WI38 (cell line): Measurements from ENCODE around the gene KCNMB1.

Source experiments
- H3K4me3 ChIP-seq: 2 replicates; pipeline ENCODE4 v1.5.1; 2011; ENCODE audit warnings: low read depth, mild to moderate bottlenecking, control low read depth, low read length
- TF ChIP-seq, protein P1 (sequence below): IDR thresholded peaks from 2 replicates; pipeline ENCODE4 v1.5.1; 2012; ENCODE audit warnings: low read depth, mild to moderate bottlenecking, control low read depth, low read length

Gene KCNMB1

DNA sequence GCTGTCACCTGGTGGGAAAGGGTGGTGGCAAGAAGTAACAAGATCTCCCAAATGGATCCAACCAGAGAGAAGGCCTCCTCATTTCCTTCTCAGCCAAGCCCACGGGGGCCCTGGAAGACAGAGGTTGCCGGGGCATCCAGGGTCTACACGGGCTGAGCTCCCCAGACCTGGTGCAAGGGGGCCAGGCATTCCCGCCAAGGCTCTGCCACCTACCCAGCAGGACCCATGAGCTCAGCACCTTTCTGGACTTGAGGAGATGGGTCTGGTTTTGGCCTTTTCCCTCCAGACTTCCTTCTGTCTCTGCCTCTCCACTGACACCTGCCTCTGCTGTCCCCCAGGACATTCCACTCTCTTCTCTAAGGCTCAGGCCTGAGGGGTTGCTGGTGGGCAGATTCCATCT, 42.4 kb upstream of the KCNMB1 start:
- TF ChIP-seq, protein P1, sequence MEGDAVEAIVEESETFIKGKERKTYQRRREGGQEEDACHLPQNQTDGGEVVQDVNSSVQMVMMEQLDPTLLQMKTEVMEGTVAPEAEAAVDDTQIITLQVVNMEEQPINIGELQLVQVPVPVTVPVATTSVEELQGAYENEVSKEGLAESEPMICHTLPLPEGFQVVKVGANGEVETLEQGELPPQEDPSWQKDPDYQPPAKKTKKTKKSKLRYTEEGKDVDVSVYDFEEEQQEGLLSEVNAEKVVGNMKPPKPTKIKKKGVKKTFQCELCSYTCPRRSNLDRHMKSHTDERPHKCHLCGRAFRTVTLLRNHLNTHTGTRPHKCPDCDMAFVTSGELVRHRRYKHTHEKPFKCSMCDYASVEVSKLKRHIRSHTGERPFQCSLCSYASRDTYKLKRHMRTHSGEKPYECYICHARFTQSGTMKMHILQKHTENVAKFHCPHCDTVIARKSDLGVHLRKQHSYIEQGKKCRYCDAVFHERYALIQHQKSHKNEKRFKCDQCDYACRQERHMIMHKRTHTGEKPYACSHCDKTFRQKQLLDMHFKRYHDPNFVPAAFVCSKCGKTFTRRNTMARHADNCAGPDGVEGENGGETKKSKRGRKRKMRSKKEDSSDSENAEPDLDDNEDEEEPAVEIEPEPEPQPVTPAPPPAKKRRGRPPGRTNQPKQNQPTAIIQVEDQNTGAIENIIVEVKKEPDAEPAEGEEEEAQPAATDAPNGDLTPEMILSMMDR: no peak
- no peak overlapping the region for H3K4me3 ChIP-seq

DNA sequence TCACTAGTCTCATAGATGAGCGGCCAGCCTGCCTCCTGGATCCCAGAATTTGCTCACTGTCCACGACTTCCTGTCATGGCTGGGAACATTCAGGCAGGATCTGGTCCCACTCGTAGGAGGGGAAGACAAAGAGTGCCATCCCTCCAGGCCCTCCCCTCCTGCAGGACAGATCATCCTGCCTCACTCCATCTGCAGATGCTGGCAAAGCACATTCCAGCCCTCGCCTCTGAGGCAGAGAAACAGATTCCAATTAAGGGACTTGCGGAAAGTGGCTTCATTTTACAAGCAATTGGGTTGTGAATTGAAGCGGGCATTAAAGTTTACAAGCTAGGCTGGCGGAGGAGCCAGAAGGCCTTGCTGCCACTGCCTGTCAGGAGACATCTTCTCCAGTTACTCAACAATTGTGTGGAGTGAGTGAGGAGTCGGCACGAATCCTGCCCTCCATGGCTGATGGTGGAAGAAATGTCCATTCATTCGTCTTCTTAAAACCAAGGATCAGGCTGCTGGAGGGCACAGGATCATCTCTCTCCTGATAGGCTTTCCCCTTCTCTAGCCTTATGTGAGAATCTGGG, 41.8 kb upstream of the KCNMB1 start:
- H3K4me3 ChIP-seq: no peak overlapping the region
- TF ChIP-seq, protein P1: no peak

DNA sequence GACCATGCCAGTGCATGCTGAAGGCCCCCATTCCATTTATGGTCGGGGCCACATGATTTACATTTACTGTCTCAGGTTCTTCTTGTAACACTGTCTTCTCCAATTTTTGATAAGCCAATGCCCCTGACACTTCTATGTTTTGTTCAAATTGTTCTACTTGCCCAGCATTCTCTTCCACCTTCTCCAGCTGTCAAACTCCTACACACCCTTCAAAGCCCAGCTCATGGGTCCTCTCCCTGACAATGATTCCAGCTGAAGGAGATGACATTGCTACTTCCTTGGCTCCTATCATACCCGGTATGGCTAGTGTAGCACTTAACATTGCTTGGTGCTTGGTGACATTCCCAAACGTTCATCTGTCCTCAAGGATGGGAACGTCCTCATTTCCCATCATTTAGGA, 41.1 kb upstream of the KCNMB1 start:
- H3K4me3 ChIP-seq: no peak overlapping the region
- TF ChIP-seq, protein P1: no peak

DNA sequence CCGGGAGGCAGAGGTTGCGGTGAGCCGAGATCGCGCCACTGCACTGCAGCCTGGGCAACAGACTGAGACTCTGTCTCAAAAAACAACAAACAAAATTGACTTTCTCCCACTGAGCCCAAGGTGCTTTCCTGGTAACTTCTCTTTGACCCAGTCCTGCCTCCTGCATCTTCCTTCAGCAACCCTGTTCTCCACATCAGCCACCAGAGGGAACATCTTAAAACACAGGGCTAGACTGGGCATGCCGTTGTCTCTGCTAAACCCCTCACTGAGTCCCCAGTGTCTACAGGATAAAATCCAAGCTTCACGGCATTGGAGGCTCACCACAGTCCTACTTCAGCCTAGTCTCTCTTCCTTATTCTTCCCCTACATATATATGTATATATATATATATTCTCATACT, 39.8 kb upstream of the KCNMB1 start:
- TF ChIP-seq, protein P1: no peak
- H3K4me3 ChIP-seq: no peak overlapping the region

DNA sequence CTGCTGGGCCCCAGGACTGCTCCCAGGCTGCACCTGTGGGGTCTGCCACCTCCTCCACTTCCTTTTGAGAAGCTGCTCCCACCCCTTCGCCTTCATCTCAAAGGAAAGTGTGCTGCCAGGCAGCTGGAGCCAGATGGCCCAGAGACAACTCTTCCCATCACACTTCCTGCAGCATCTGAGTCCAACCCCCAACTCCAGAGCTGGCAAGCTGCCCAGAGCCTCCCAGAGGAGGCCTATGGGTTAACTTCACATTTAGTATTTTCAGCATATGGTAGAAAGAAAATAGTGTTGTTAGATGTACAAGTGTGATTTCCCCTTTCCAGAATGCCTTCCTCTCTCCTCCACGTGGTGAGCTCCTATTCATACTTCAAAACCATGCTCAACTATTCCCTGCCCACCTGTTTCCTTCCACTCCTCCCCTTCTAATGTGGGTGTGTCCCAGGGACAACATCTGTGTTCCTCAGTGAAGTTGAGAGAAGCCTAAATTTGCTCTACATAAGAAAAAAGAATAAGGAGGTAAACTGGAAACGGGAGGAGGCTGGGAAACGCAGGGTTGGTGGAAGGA, 38.6 kb upstream of the KCNMB1 start:
- no peak overlapping the region for H3K4me3 ChIP-seq
- TF ChIP-seq, protein P1: no peak

DNA sequence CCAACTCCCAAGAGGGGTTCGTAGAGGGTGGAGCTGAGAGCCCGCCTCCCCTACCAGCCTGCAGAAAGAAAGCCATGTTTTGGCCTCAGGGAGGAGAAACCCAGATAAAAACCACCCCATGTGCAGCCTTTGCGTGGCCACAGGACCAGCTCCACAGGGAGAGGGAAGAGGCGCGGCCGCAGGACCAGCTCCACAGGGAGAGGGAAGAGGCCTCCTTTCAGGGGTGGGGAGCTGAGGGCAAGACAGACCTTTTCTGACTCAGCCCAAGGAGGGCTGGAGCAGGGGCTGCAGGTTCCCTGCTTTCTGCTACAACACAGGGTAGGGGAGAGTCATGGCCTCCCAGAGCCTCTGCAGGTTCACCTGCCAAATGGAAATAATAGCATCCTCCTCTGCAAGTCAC, 37.6 kb upstream of the KCNMB1 start:
- TF ChIP-seq, protein P1: no peak
- no peak overlapping the region for H3K4me3 ChIP-seq

DNA sequence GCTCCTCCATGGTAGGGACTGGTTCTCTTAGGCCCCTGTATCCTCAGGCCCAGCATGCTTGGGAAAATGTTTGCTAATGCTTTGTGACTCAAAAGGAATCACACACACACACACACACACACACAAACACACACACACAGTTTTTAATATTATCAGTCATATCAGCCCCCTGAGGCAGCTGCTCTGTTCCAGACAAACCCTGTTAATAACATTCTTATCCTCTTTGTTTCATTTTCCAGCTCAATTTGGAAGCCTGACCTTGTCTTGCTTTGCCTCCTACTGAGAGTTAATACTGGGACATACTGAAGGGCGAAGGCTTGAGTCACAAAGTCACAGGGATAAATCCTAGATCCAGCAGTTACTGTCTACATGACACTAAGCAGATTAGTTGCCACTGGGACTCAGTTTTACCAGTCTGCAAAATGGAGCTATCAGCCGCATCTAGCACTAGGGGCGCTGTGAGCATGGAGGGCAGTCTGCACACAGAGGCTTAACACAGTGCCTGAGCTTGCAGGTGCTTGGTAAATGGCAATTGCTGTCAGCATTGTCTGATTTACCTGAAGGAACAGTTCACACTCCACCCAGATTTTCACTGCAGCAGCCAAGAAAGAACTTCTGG, 37.1 kb upstream of the KCNMB1 start:
- TF ChIP-seq, protein P1: no peak
- H3K4me3 ChIP-seq: no peak overlapping the region
